CD4-positive, CD25-positive, alpha-beta regulatory T cell (primary cell): ENCODE results near the gene SPDYE16. TPM values are rescaled to one million over a fixed set of nuclear protein-coding genes. Genes with fewer than 3 reads are reported as not detected.
A peak's percentile ranks its signal among the peaks of the same experiment; 100 is the strongest.
"Not testable (repeated sequence)": the region's sequence is repeated elsewhere in the genome, so short reads cannot be mapped to it uniquely, and the experiment has no call there.

Experiments used
- ATAC-seq, 2 donors: fragments of 150-1000 bp; cut with Tn5 transposase; one replicate each; pipeline ENCODE4 v1.10.0; 2021; ENCODE audit warnings: low read depth in 2 of 2, moderate number of reproducible peaks in 2 of 2, moderate library complexity in 1 of 2
- DNase-seq, 3 donors: peaks; one replicate each; pipeline versions ENCODE4 v3.0.0 to v3.0.0-alpha.2; 2012 to 2022; ENCODE audit warnings: mixed read lengths in 1 of 3
- H3K27ac ChIP-seq: one replicate; pipeline ENCODE4 v1.7.0; 2013; ENCODE audit warnings: mild to moderate bottlenecking, low read length; ENCODE audit not compliant: insufficient read depth, poor library complexity, severe bottlenecking
- H3K27me3 ChIP-seq: one replicate; pipeline ENCODE4 v1.7.0; 2013; ENCODE audit warnings: low read length; ENCODE audit not compliant: control insufficient read depth, insufficient read depth
- H3K36me3 ChIP-seq: one replicate; pipeline ENCODE4 v1.7.0; 2013; ENCODE audit warnings: mild to moderate bottlenecking, low read length, moderate library complexity; ENCODE audit not compliant: control insufficient read depth, insufficient read depth
- H3K4me1 ChIP-seq: 2 replicates; pipeline ENCODE4 v1.7.0; 2013; ENCODE audit warnings: mild to moderate bottlenecking, low read length; ENCODE audit not compliant: insufficient read depth, control insufficient read depth, poor library complexity, severe bottlenecking
- H3K4me3 ChIP-seq: one replicate; pipeline ENCODE4 v1.7.0; 2013; ENCODE audit warnings: low read depth, mild to moderate bottlenecking, low read length, moderate library complexity
- H3K9me3 ChIP-seq, 2 experiments: 1 replicate in 1 of 2; 2 replicates in 1 of 2; pipeline ENCODE4 v1.7.0; 2013; ENCODE audit warnings: low read length in 2 of 2, mild to moderate bottlenecking in 1 of 2, moderate library complexity in 1 of 2; ENCODE audit not compliant: control insufficient read depth in 2 of 2
- H3K27ac Mint-ChIP-seq, 3 donors: one replicate each; pipeline ENCODE4 v1.8.0; 2020 to 2022; ENCODE audit warnings: mild to moderate bottlenecking in 3 of 3, mixed read lengths in 3 of 3, moderate library complexity in 2 of 3
- H3K27me3 Mint-ChIP-seq: one replicate; pipeline ENCODE4 v1.8.0; 2022; ENCODE audit warnings: mild to moderate bottlenecking, mixed read lengths
- H3K36me3 Mint-ChIP-seq: one replicate; pipeline ENCODE4 v1.8.0; 2020; ENCODE audit warnings: mixed read lengths
- H3K4me1 Mint-ChIP-seq, 4 donors: one replicate each; pipeline ENCODE4 v1.8.0; 2020 to 2022; ENCODE audit warnings: mixed read lengths in 4 of 4, mild to moderate bottlenecking in 1 of 4
- H3K4me3 Mint-ChIP-seq, 4 donors: one replicate each; pipeline ENCODE4 v1.8.0; 2020 to 2022; ENCODE audit warnings: mild to moderate bottlenecking in 4 of 4, mixed read lengths in 4 of 4, moderate library complexity in 3 of 4
- H3K9me3 Mint-ChIP-seq, 7 donors: one replicate each; pipeline ENCODE4 v1.8.0; 2020 to 2022; ENCODE audit warnings: mixed read lengths in 7 of 7, mild to moderate bottlenecking in 3 of 7, moderate library complexity in 2 of 7
- polyA plus RNA-seq, 4 donors: library from polyadenylated mRNA; unstranded; fragments of 300-500 nt; fragmentation: Illumina TruSeq; gene quantifications; one replicate each; pipeline ENCODE4 v1.2.3, GENCODE V29; 2021
- total RNA-seq: library from RNA; stranded (reverse); gene quantifications from one replicate; pipeline ENCODE4 v1.2.3, GENCODE V29; 2022

SPDYE16 gene
- total and polyA plus RNA-seq, 5 donors from 2014 or later, result 0.06 to 2.9 (median 0.09) TPM; not detected in 2

DNA sequence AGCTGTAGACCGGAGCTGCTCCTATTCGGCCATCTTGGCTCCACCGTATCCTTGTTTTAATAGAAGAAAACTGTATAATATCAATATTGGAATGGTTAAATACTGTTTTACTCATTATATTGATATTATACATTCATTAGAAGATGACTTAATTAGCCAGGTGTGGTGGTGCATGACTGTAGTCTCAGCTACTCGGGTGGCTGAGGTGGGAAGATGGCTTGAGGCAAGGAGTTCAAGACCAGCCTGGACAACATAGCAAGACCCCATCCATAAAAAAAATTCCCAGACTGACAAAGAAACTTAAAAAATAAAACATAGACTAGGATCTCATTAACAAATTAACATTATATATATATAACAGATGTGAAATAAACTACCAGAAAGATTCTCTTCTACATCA lies 24.2 kb upstream of the SPDYE16 start:
- not testable (repeated sequence) for H3K27me3 ChIP-seq, H3K4me3 ChIP-seq, H3K4me3 Mint-ChIP-seq, ATAC-seq, H3K27ac ChIP-seq, DNase-seq, H3K9me3 Mint-ChIP-seq, H3K36me3 ChIP-seq, H3K9me3 ChIP-seq, H3K27me3 Mint-ChIP-seq, H3K4me1 ChIP-seq, H3K27ac Mint-ChIP-seq
- H3K4me1 Mint-ChIP-seq, result peaks cover 12 to 30% (median 18%) of the 10 kb centered on the region in 4 donors
- H3K36me3 Mint-ChIP-seq, result peaks cover 25% of the 10 kb centered on the region

- not testable (repeated sequence) for H3K27ac ChIP-seq, H3K4me3 Mint-ChIP-seq, H3K9me3 Mint-ChIP-seq, H3K27me3 Mint-ChIP-seq, ATAC-seq, H3K27me3 ChIP-seq, H3K4me1 ChIP-seq, DNase-seq, H3K36me3 ChIP-seq, H3K4me3 ChIP-seq, H3K9me3 ChIP-seq
- Mint-ChIP-seq H3K36me3 (peaks cover 16% of the 10 kb centered on the region), H3K27ac (peak overlapping the region in 1 of 3 donors; percentile 33), H3K4me1 (peaks cover 9 to 32% (median 20%) of the 10 kb centered on the region in 4 donors)
Observed at GRCh38 chr7:76565001-76565400, 21.9 kb upstream of the SPDYE16 start.

- not testable (repeated sequence) for H3K27ac ChIP-seq, H3K36me3 ChIP-seq, H3K4me3 Mint-ChIP-seq, H3K27me3 Mint-ChIP-seq, H3K27ac Mint-ChIP-seq, DNase-seq, H3K9me3 ChIP-seq, H3K4me1 ChIP-seq, H3K4me3 ChIP-seq, H3K9me3 Mint-ChIP-seq, H3K27me3 ChIP-seq, ATAC-seq
- H3K36me3 Mint-ChIP-seq, result peaks cover 20% of the 10 kb centered on the region
- peaks cover 6 to 46% (median 30%) of the 10 kb centered on the region in 4 donors for H3K4me1 Mint-ChIP-seq
Observed at GRCh38 chr7:76561342-76561741, 18.2 kb upstream of the SPDYE16 start.

GRCh38 chr7:76560157-76560556 lies 17.1 kb upstream of the SPDYE16 start:
- Mint-ChIP-seq H3K4me1 (peaks cover 5 to 46% (median 27%) of the 10 kb centered on the region in 4 donors), H3K36me3 (peaks cover 15% of the 10 kb centered on the region), H3K27ac (peak overlapping the region in 1 of 3 donors; percentile 46)
- not testable (repeated sequence) for H3K27ac ChIP-seq, ATAC-seq, H3K36me3 ChIP-seq, H3K9me3 ChIP-seq, H3K4me1 ChIP-seq, DNase-seq, H3K4me3 ChIP-seq, H3K27me3 Mint-ChIP-seq, H3K4me3 Mint-ChIP-seq, H3K9me3 Mint-ChIP-seq, H3K27me3 ChIP-seq

GRCh38 chr7:76559685-76560084 lies 16.6 kb upstream of the SPDYE16 start:
- H3K27ac ChIP-seq, H3K9me3 Mint-ChIP-seq, ATAC-seq, H3K4me3 ChIP-seq, H3K4me1 ChIP-seq, H3K27me3 ChIP-seq, H3K4me3 Mint-ChIP-seq, H3K36me3 ChIP-seq, DNase-seq, H3K9me3 ChIP-seq, H3K27me3 Mint-ChIP-seq: not testable (repeated sequence)
- peak overlapping the region in 1 of 3 donors; percentile 56 for H3K27ac Mint-ChIP-seq
- H3K36me3 Mint-ChIP-seq, result peaks cover 15% of the 10 kb centered on the region
- peaks cover 5 to 50% (median 29%) of the 10 kb centered on the region in 4 donors for H3K4me1 Mint-ChIP-seq

DNA sequence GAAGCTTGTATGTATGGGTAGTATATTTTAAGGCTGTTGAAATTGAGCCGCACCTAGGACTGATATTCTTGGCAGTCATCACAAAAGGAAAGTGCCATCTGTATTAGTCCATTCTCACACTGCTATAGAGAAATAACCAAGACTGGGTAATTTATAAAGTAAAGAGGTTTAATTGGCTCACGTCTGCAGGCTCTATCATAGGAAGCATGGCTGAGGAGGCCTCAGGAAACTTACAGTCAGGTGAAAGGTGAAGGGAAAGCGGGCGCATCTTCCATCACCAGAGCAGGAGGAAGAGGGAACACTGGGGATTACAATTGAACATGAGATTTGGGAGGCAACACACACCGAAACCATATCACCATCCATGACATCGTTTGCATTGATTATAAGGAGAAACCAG lies 8.9 kb upstream of the SPDYE16 start:
- H3K4me3 ChIP-seq, H3K27me3 Mint-ChIP-seq, H3K9me3 ChIP-seq, H3K36me3 ChIP-seq, DNase-seq, ATAC-seq, H3K27ac ChIP-seq, H3K36me3 Mint-ChIP-seq, H3K27me3 ChIP-seq, H3K9me3 Mint-ChIP-seq, H3K4me1 ChIP-seq: not testable (repeated sequence)
- H3K27ac Mint-ChIP-seq, result peak overlapping the region in 1 of 3 donors; percentile 42
- peaks cover 9 to 43% (median 24%) of the 10 kb centered on the region in 4 donors for H3K4me1 Mint-ChIP-seq
- H3K4me3 Mint-ChIP-seq, result peak overlapping the region in 3 of 4 donors; percentile 26 to 42 (median 38)

- H3K4me1 ChIP-seq, H3K27me3 Mint-ChIP-seq, H3K9me3 Mint-ChIP-seq, H3K9me3 ChIP-seq, H3K36me3 ChIP-seq, H3K36me3 Mint-ChIP-seq, H3K27me3 ChIP-seq, ATAC-seq: not testable (repeated sequence)
- Mint-ChIP-seq H3K4me1 (peaks cover 5 to 32% (median 19%) of the 10 kb centered on the region in 4 donors), H3K4me3 (peak overlapping the region; percentile 91 to 97 (median 94)), H3K27ac (peak overlapping the region; percentile 43 to 90 (median 89))
- DNase-seq, result peak in 1 of 3 donors; percentile 3
- Histone ChIP-seq H3K27ac (peak overlapping the region; percentile 68), H3K4me3 (peak overlapping the region; percentile 44)
Observed at GRCh38 chr7:76549855-76550248, 6.8 kb upstream of the SPDYE16 start.

DNA sequence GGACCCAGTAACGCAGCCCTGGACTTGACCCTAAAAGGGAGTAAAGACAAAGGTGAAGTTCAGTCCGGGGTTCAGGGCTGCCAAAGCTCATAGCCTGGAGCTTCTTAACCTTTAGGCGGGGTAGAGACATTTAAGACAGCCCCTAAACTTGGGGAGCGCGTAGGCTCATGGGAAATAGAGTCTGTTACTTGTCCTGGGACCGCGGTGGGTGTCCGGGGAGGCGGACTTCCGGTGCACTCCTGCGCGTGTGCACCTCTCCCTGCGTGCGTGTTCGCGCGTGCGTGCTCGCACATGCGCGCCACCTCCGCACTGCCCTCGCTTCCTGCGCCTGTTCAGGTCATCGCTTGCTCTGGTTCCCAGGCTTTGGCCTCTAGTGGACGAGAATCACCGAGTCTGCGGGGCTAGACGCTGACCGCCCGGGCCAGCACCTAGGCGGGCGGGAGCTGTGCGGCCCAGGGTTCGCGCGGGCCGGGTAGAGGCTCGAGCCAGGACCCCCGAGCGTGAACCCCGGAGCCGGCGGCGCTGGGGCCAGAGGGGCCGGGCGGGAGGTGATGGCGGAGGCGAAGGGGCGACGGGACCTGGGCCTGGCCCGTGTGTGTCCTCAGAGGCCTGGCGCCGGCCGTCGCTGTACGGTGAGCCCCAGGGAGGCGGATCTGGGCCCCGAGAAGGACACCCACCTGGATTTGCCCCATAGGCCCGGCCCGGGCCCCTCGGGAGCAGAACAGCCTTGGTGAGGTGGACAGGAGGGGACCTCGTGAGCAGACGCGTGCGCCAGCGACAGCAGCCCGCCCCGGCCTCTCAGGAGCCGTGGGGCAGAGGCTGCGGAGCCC lies 6.1 kb upstream of the SPDYE16 start:
- Mint-ChIP-seq H3K4me1 (peaks cover 5 to 30% (median 18%) of the 10 kb centered on the region in 4 donors), H3K27ac (peak overlapping the region; percentile 90 to 95 (median 93)), H3K4me3 (peak overlapping the region; percentile 91 to 97 (median 94))
- H3K9me3 ChIP-seq, H3K27me3 ChIP-seq, H3K27me3 Mint-ChIP-seq, H3K9me3 Mint-ChIP-seq, H3K36me3 Mint-ChIP-seq, H3K4me1 ChIP-seq, H3K36me3 ChIP-seq: not testable (repeated sequence)
- H3K4me3 ChIP-seq, result peak overlapping the region; percentile 61
- peak overlapping the region; percentile 68 for H3K27ac ChIP-seq
- ATAC-seq (peak; percentile 97 to 99), DNase-seq (peak; percentile 72 to 96 (median 83))
